ENCODE measurements around the gene DNAH1.

DNAH1 gene

DNA sequence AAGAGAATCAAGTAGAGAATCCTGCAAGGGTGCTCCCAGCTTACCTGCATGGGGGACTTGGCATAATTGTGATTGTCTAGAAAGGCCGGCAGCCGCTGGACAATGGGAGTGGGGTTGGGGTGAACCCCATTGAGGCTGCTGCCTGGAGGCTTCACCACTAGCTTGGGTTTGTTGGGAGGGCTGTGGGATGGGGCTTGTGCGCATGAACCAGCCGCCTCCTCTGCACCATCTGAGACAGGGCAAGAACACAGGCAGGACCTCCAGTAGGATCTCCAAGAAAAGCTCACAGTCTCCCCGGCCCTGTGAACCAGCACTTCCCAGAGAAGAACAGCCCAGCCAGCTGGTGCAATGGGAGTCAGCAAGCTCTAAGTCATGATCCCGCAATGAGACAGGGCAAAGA is 88.9 kb downstream of the DNAH1 start:
- Histone ChIP-seq H3K4me1 (peaks cover 16% of the 10 kb centered on the region), H3K9ac (no peak overlapping the region), H3K27me3 (no peaks in the 10 kb centered on the region), H4K20me1 (peaks cover 72% of the 10 kb centered on the region), H3K9me3 (no peaks in the 10 kb centered on the region), H3K4me2 (no peak overlapping the region), H3K4me3 (no peak overlapping the region), H3K36me3 (peaks cover 87% of the 10 kb centered on the region), H3K27ac (no peak overlapping the region)
- TF ChIP-seq Cebpa-rat (IDR thresholded peaks at IDR 0.05): no peak

DNA sequence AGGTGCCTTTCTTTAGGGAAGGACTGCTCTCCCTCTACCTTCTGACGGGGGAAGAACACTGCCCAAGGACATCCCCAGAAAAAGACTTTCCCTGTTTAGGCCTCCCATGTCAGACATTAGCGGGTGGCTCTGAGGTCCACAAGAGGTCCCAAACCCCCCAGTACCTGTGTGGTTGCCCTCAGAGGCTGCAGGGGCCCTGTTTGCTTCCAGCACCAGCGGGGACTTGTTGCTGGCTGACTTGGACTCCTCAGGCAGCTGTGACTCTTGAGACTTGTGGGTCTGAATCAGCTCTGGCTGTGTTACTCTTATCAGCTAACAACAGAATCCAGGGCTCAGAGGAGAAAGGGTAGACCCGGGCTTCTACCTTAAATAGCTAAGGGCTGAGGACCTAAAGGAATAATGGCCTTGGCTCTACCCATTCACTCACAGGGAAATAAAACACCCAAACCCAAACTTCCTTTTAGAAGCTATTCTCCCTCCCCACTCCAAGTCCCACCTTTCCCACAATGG is 89.5 kb downstream of the DNAH1 start:
- Histone ChIP-seq H3K27me3 (no peaks in the 10 kb centered on the region), H4K20me1 (peaks cover 66% of the 10 kb centered on the region), H3K4me1 (peaks cover 16% of the 10 kb centered on the region), H3K9me3 (no peaks in the 10 kb centered on the region), H3K36me3 (peaks cover 81% of the 10 kb centered on the region), H3K4me3 (no peak overlapping the region), H3K4me2 (no peak overlapping the region), H3K9ac (0 out of 2 replicates have a peak overlapping the region, but pooled peaks have one; percentile 6), H3K27ac (no peak overlapping the region)
- no peak for TF ChIP-seq Cebpa-rat (IDR thresholded peaks at IDR 0.05)

GRCh38 chr3:52406231-52406661 is 90.1 kb downstream of the DNAH1 start:
- Histone ChIP-seq H3K27me3 (no peaks in the 10 kb centered on the region), H3K27ac (no peak overlapping the region), H3K9ac (no peak overlapping the region), H4K20me1 (peaks cover 61% of the 10 kb centered on the region), H3K4me3 (no peak overlapping the region), H3K36me3 (peaks cover 75% of the 10 kb centered on the region), H3K9me3 (no peaks in the 10 kb centered on the region), H3K4me1 (peaks cover 17% of the 10 kb centered on the region), H3K4me2 (no peak overlapping the region)
- no peak for TF ChIP-seq Cebpa-rat (IDR thresholded peaks at IDR 0.05)

DNA sequence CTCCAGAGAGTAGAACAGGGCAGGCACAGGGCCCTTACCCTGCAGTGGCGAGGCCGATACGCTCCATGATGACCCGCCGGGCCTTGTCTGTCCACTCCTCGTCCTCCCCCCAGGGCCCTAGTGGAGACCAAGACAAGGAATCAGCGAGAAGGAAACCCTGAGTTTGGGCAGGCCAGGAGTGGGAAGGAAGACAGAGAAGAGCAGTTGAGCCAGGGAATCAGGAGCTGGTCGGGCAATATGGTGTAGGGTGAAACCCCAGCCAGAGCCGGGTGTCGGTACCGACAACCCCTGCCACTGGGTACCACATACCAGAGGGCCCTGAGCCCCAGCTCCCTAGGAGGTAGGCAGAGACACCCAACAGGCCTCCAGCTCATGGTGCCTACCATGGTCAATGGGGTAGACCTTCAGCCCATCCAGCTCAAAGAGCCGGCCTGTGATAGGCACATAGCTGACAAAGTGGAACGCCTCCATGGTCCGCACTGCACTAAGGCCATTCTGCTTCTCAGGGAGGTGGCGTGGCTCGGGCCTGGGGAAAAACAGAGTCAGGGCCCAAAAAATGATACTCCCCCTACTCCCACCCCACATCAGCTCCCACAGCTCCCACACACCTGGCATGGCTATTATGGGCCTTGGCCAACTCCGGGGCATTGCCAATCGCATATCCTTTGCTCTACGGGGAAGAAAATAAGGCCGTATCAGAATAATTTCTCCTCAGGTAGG is 90.8 kb downstream of the DNAH1 start:
- H3K9ac ChIP-seq: no peak overlapping the region
- TF ChIP-seq Cebpa-rat (IDR thresholded peaks at IDR 0.05): no peak
- H3K4me2 ChIP-seq: no peak overlapping the region
- peaks cover 68% of the 10 kb centered on the region for H3K36me3 ChIP-seq
- no peak overlapping the region for H3K27ac ChIP-seq
- no peak overlapping the region for H3K4me3 ChIP-seq
- H3K27me3 ChIP-seq: no peaks in the 10 kb centered on the region
- no peaks in the 10 kb centered on the region for H3K9me3 ChIP-seq
- peaks cover 24% of the 10 kb centered on the region for H3K4me1 ChIP-seq
- peaks cover 61% of the 10 kb centered on the region for H4K20me1 ChIP-seq

DNA sequence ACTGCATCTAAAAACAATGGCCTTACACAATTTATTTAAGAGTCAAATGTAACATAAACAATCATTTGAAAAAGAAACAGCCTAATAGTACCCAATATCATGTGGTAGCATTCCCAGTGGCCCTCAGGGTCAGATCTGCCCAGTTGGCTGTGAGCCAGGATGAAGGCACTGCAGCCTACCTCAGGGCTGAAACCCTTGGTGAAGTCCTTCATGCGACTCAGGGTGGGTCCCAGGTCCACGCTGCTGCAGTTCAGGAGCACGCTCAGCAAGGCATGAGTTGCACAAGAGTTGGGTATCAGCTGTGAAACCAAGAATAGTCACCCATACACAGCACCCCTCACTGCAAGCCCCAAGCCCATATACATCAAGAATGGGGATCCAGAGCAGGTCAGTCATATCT is 91.7 kb downstream of the DNAH1 start:
- no peaks in the 10 kb centered on the region for H3K27me3 ChIP-seq
- peak overlapping the region; percentile 98 for H3K4me2 ChIP-seq
- H3K36me3 ChIP-seq: peaks cover 61% of the 10 kb centered on the region
- H3K27ac ChIP-seq: no peak overlapping the region
- TF ChIP-seq Cebpa-rat (IDR thresholded peaks at IDR 0.05): no peak
- H3K9me3 ChIP-seq: no peaks in the 10 kb centered on the region
- peaks cover 32% of the 10 kb centered on the region for H3K4me1 ChIP-seq
- H4K20me1 ChIP-seq: peaks cover 63% of the 10 kb centered on the region
- H3K9ac ChIP-seq: 0 out of 2 replicates have a peak overlapping the region, but pooled peaks have one; percentile 97
- H3K4me3 ChIP-seq: no peak overlapping the region

DNA sequence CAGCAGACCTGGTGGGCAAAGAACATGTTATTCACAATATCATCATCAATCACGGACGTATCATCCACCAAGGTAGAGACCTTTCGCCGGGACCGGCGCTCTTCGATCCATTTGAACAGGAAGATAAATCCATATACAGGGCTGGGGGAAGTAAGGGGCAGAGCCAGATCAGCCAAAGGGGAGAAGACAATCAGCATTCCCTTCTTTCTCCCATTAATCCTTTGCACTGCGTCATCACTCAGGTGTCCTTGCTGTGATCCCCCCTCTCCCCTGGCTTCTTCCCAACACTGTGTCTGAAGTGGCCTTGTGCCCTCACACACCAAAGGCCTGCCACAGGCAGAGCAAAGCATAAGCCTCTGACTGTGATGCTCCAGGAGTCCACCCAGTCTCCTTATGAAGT is 92.3 kb downstream of the DNAH1 start:
- Histone ChIP-seq H3K4me3 (peak overlapping the region; percentile 97), H3K27me3 (no peaks in the 10 kb centered on the region), H3K9ac (peak overlapping the region; percentile 97; the same call in 1 of the 2 replicates), H3K36me3 (peaks cover 61% of the 10 kb centered on the region), H3K4me1 (peaks cover 37% of the 10 kb centered on the region), H3K9me3 (no peaks in the 10 kb centered on the region), H3K27ac (no peak overlapping the region), H4K20me1 (peaks cover 62% of the 10 kb centered on the region), H3K4me2 (peak overlapping the region; percentile 98)
- TF ChIP-seq Cebpa-rat (IDR thresholded peaks at IDR 0.05): no peak

- no peaks in the 10 kb centered on the region for H3K27me3 ChIP-seq
- no peaks in the 10 kb centered on the region for H3K9me3 ChIP-seq
- TF ChIP-seq Cebpa-rat (IDR thresholded peaks at IDR 0.05): no peak
- peaks cover 34% of the 10 kb centered on the region for H3K36me3 ChIP-seq
- no peak overlapping the region for H3K4me3 ChIP-seq
- no peak overlapping the region for H3K9ac ChIP-seq
- H4K20me1 ChIP-seq: peaks cover 18% of the 10 kb centered on the region
- no peak overlapping the region for H3K4me2 ChIP-seq
- no peak overlapping the region for H3K27ac ChIP-seq
- H3K4me1 ChIP-seq: peaks cover 30% of the 10 kb centered on the region
These were observed 99.7 kb downstream of the DNAH1 start for GRCh38 chr3:52415800-52416199.

DNA sequence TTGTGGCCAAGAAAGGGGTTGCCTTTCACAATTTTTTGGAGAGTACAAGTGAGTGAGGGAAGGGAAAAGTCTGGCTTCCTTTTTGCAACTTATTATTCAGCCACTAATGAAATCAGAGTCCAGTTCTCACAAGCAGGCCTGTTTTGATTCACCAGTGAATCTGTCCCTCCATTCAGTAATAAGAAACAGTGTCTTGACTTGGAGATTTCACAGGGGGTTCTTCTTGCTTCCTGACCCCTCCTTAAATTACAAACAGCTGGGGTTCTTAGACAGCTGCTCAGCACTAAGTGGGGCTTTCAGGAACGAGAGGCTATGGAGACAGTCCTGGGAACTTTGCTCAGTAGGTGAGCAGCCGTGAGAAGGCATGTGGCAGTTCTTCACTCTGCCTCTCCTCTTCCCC is 104.3 kb downstream of the DNAH1 start:
- no peak for TF ChIP-seq Cebpa-rat (IDR thresholded peaks at IDR 0.05)
- H3K27me3 ChIP-seq: no peaks in the 10 kb centered on the region
- H3K27ac ChIP-seq: no peak overlapping the region
- H3K4me3 ChIP-seq: no peak overlapping the region
- peaks cover 8% of the 10 kb centered on the region; the same call in 1 of the 2 replicates for H3K4me1 ChIP-seq
- H4K20me1 ChIP-seq: no peaks in the 10 kb centered on the region
- H3K36me3 ChIP-seq: peaks cover 14% of the 10 kb centered on the region
- H3K9me3 ChIP-seq: no peaks in the 10 kb centered on the region
- H3K4me2 ChIP-seq: no peak overlapping the region
- no peak overlapping the region for H3K9ac ChIP-seq

- no peak for TF ChIP-seq Cebpa-rat (IDR thresholded peaks at IDR 0.05)
- no peaks in the 10 kb centered on the region for H4K20me1 ChIP-seq
- H3K4me2 ChIP-seq: no peak overlapping the region
- H3K4me1 ChIP-seq: peaks cover 8% of the 10 kb centered on the region; the same call in 1 of the 2 replicates
- no peak overlapping the region for H3K4me3 ChIP-seq
- H3K9ac ChIP-seq: no peak overlapping the region
- no peak overlapping the region for H3K27ac ChIP-seq
- H3K9me3 ChIP-seq: no peaks in the 10 kb centered on the region
- peaks cover 10% of the 10 kb centered on the region; the same call in 1 of the 2 replicates for H3K36me3 ChIP-seq
- no peaks in the 10 kb centered on the region for H3K27me3 ChIP-seq
These were observed 106.5 kb downstream of the DNAH1 start for GRCh38 chr3:52422669-52423068.

DNA sequence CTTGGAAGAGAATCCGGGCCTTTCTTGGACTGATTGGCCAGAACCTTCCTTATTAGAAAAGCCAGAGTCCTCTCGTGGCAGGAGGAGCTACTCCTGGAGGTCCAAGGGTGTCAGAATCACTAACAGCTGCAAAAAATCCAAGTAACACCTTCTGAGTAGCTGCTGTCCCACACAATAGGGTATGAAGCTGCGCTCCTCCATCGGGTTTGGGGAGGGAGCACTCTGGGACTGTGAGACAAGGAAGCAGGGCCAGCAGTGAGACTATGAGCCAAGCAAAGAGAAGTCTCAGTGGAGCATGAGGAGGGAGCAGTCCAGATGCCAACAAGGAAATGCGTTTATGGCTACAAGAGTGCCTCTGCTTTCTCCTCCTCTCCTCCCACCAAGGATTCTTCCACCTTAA is 107.1 kb downstream of the DNAH1 start:
- H3K4me2 ChIP-seq: no peak overlapping the region
- H3K9ac ChIP-seq: no peak overlapping the region
- peaks cover 10% of the 10 kb centered on the region; the same call in 1 of the 2 replicates for H3K36me3 ChIP-seq
- no peaks in the 10 kb centered on the region for H4K20me1 ChIP-seq
- no peak overlapping the region for H3K4me3 ChIP-seq
- no peak for TF ChIP-seq Cebpa-rat (IDR thresholded peaks at IDR 0.05)
- H3K9me3 ChIP-seq: no peaks in the 10 kb centered on the region
- H3K27ac ChIP-seq: no peak overlapping the region
- no peaks in the 10 kb centered on the region for H3K27me3 ChIP-seq
- peaks cover 8% of the 10 kb centered on the region; the same call in 1 of the 2 replicates for H3K4me1 ChIP-seq
